Spinal cord (tissue), 10 donors: Measurements from ENCODE around the gene GTF2F2. TPM values are rescaled to one million over a fixed set of nuclear protein-coding genes. Genes with fewer than 3 reads are reported as not detected.
"Not testable (repeated sequence)": the region's sequence is repeated elsewhere in the genome, so short reads cannot be mapped to it uniquely, and the experiment has no call there.

Experiments
- DNase-seq, 6 donors: peaks; one replicate each; pipeline versions ENCODE4 v3.0.0 to v3.0.0-alpha.2; 2013 to 2015; ENCODE audit warnings: low spot score in 6 of 6, low read depth in 4 of 6
- H3K27ac ChIP-seq: one replicate; pipeline ENCODE4 v1.5.1; 2013; ENCODE audit warnings: low read depth, low read length, control low read depth
- H3K27me3 ChIP-seq: one replicate; pipeline ENCODE4 v1.6.1; 2013; ENCODE audit warnings: low read length; ENCODE audit not compliant: control insufficient read depth, insufficient read depth
- H3K36me3 ChIP-seq: one replicate; pipeline ENCODE4 v1.6.1; 2013; ENCODE audit warnings: low read length; ENCODE audit not compliant: control insufficient read depth, insufficient read depth
- H3K4me1 ChIP-seq: one replicate; pipeline ENCODE4 v1.6.1; 2013; ENCODE audit warnings: low read length; ENCODE audit not compliant: control insufficient read depth, insufficient read depth
- H3K4me3 ChIP-seq: one replicate; pipeline ENCODE4 v1.5.1; 2013; ENCODE audit warnings: low read depth, low read length, control low read depth
- H3K9me3 ChIP-seq: one replicate; pipeline ENCODE4 v1.6.1; 2013; ENCODE audit warnings: low read length; ENCODE audit not compliant: control insufficient read depth, insufficient read depth
- WGBS: methylation state at CpG from one replicate; pipeline ENCODE4 v1.1.5; 2013; ENCODE audit warnings: missing lambda C conversion rate; ENCODE audit not compliant: insufficient coverage; 5-methylcytosine and 5-hydroxymethylcytosine counted together
- polyA plus RNA-seq, 2 donors: library from polyadenylated mRNA; unstranded; fragments of 120-200 nt; gene quantifications; one replicate each; pipeline ENCODE4 v1.2.1, GENCODE V29; 2013; ENCODE audit not compliant: insufficient read length in 2 of 2
- total RNA-seq, 2 donors: library from RNA; depleted of rRNA in 1 of 2; stranded (reverse); fragments of 120-200 nt in 1 of 2; fragments of >200 nt in 1 of 2; gene quantifications; one replicate each; pipeline versions ENCODE4 v1.2.3 to v1.2.4, GENCODE V29; 2013 to 2014
- donor health status: healthy.

The GTF2F2 gene
- total and polyA plus RNA-seq, 4 donors: 24.7 to 34.1 (median 28.7) TPM

DNA sequence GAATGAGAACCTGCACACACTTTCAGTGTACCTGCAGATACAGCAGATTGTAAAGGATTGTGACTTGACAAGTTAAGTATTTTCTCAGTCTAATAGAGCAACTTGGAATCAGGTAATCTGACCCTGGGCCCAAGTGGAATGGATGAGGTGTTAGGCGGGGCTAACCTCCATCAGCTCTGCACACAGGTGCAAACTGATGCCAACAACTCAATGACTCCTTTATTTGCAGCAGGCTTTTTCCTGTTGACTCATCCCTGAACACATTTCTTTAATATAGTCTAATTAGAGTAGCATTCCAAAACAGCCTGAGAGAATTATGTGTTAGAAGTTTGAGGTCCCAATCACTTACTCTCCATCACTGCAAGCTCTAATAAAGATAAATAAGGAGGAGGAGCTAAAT, 171.9 kb downstream of the GTF2F2 start:
- no CpG with 5 or more reads among the region's 1 CpG for WGBS
- no peak overlapping the region for H3K27ac ChIP-seq
- no peaks in the 10 kb centered on the region for H3K4me1 ChIP-seq
- no peak for DNase-seq
- H3K36me3 ChIP-seq: peaks cover 6% of the 10 kb centered on the region
- no peaks in the 10 kb centered on the region for H3K9me3 ChIP-seq
- H3K4me3 ChIP-seq: no peak overlapping the region
- H3K27me3 ChIP-seq: no peaks in the 10 kb centered on the region

DNA sequence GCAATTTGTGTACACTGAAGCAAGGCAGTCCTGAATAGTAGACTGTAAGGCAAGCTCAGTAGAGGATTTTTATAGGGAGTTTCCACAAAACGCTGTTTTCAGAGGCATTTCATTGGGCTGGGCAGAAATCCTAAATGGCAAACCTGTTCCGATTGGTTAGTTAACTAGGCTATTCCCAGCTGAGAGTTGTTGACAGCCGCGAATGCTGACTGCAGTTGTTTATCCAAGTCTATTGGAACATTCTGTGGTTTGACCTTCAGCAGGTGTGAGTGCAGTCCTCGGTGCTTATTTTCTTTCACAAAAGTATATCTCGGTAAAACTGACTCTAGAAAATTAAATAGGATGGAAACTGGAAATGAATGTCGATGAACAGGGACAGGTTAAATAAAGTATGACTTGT, 175.2 kb downstream of the GTF2F2 start:
- WGBS: 89% methylated on average over 7 of the region's 7 CpGs
- Histone ChIP-seq H3K27me3 (no peaks in the 10 kb centered on the region), H3K36me3 (no peaks in the 10 kb centered on the region), H3K4me3 (no peak overlapping the region), H3K9me3 (no peaks in the 10 kb centered on the region), H3K4me1 (no peaks in the 10 kb centered on the region), H3K27ac (no peak overlapping the region)
- DNase-seq: no peak

DNA sequence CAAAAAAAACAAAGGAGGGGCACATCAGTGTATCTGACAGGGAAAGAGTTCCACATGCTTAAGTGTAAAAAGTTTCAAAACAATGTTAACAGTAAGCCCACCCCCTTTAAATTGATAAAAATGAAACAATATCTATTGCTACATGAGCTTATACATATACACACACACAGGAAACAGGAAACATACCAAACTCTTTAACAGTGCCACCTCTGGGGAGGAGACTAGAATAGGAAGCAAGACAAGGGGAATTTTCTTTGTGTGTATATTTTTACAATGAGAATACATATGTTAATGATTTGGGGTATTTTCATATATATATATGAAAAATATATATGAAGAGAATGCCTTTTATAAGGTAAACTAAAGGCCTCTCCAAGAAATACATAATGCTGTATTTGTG, 175.9 kb downstream of the GTF2F2 start:
- Histone ChIP-seq H3K4me1 (no peaks in the 10 kb centered on the region), H3K36me3 (no peaks in the 10 kb centered on the region), H3K27ac (no peak overlapping the region), H3K4me3 (no peak overlapping the region), H3K9me3 (no peaks in the 10 kb centered on the region), H3K27me3 (no peaks in the 10 kb centered on the region)
- DNase-seq: no peak

DNA sequence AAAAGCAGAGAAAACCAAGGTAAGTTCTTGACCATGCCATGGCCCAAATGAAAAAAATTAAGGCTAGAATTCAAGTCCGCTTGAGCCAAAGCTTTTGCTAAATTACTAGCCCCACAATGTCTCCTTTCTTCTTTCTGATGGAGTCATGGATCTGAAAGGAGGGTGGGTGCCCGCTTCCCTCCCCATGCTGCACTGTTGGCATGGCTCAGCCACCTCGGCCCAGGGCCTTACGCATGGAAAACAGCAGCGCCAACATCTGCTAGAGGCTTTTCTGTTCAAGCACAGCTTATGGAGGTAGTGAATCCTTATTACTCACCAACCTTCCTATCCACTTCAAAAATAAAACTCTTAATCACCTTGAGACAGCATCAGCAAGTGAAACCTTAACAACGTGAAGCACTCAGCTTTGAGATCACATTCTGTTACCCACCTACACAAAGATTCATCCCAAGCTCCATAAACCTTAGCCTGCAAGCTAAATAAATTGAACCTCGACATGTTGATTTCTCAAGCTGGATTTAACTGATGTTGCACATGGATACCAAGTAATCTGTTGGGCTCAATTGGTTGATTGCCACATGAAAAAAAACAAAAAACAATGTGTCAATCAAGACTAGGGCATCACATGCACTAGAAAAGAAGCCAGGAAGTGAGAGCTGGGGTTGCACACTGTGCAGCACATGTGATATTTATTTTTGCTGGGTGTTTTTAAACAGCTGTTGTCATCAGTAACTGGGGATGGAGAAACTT, 177.3 kb downstream of the GTF2F2 start:
- DNase-seq: no peak
- Histone ChIP-seq H3K27me3 (no peaks in the 10 kb centered on the region), H3K9me3 (no peaks in the 10 kb centered on the region), H3K27ac (no peak overlapping the region), H3K36me3 (no peaks in the 10 kb centered on the region), H3K4me3 (no peak overlapping the region), H3K4me1 (no peaks in the 10 kb centered on the region)
- 73% methylated on average over 5 of the region's 7 CpGs for WGBS

DNA sequence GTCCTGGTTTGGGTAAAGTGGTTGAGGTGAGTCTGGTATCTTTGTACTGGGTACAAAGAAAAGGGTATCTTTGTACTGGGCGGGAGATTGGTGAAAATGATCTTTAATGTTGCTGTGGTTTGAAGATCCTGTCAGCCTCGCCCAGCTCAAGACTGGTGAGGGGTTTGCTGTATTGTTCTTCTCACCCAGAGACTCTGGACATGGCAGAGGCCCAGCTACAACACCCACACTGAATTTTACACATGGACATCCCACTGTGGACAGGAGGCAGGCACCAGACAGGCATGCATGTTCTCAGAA, 177.8 kb downstream of the GTF2F2 start:
- no peak overlapping the region for H3K27ac ChIP-seq
- WGBS: no CpG with 5 or more reads among the region's 2 CpGs
- no peaks in the 10 kb centered on the region for H3K9me3 ChIP-seq
- H3K4me3 ChIP-seq: no peak overlapping the region
- no peak for DNase-seq
- no peaks in the 10 kb centered on the region for H3K36me3 ChIP-seq
- H3K4me1 ChIP-seq: no peaks in the 10 kb centered on the region
- H3K27me3 ChIP-seq: no peaks in the 10 kb centered on the region

DNA sequence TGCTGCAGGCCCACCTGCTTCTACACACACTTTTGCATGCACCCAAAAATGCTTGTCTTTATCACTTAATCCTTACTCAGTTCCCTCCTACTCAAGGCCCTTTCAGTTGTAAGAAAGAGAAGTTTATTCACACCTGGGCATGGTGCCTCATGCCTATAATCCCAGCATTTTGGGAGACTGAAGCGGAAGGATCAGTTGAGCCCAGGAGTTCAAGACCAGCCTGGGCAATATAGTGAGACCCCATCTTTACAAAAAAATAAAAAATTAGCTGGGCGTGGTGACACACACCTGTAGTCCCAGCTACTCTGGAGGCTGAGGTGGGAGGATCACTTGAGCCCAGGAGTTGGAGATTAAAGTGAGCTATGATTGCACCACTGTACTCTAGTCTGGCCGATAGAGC, 178.2 kb downstream of the GTF2F2 start:
- not testable (repeated sequence) for H3K9me3 ChIP-seq, H3K27ac ChIP-seq, H3K36me3 ChIP-seq, DNase-seq, H3K4me1 ChIP-seq, H3K4me3 ChIP-seq, H3K27me3 ChIP-seq
- 92% methylated on average over 2 of the region's 3 CpGs for WGBS

DNA sequence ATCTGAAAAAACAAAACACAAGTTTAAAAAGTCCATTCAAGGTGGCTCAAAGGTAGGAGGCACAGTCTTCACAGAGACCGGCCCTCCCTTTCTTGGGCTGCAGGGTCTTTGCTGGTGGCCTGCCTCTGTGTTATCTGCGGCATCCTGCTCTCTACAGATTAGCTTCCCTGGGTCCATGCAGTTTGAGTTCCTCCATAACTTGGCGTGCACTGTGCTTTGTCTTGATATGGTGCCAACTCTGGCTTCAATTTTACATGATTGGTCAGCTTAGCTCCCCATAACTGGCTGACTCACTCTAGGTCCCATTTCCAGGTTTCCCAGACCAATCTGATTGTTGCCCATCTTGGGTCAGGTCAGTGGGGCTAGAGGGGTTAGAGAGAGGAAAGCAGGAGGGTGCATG, 178.9 kb downstream of the GTF2F2 start:
- Histone ChIP-seq H3K9me3 (no peaks in the 10 kb centered on the region), H3K27ac (no peak overlapping the region), H3K27me3 (no peaks in the 10 kb centered on the region), H3K36me3 (no peaks in the 10 kb centered on the region), H3K4me3 (no peak overlapping the region), H3K4me1 (no peaks in the 10 kb centered on the region)
- WGBS: 84% methylated on average over 3 of the region's 3 CpGs
- no peak for DNase-seq

DNA sequence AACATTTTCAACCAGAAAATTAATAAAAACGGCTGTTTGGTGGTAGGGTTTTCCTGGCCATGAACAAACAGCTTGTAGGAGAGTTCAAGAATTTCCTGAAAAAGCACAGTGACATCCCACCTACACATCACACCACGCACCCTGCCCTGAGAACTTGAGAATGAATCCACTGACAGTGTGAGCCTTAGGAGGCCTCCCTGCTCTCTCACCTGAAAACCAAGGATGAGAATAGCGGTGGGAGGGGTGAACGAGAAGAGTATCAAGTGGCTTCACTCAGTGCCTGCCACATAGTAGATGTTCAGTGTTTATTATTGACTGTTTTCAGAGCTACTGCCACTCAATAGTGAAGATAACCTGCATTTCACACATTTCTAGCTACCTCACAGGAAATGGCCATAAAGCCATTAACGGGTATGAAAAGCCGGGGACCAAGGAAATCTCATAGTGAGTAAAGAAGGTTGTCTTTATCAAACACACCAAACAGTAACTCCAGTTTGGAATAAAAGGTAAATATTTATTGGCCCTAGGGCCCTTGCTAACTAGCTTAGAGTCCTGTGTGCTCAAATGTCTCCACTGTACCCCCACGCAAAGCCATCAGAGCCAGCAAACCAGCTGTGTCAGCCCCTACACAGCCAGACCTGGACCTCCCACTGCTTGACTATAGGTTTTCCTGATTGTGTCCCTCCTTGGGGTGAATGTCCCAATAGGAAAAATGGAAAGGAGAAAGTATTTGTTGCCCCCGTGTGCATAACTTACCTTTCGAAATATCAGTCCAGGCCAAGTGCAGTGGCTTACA, 180.1 kb downstream of the GTF2F2 start:
- Histone ChIP-seq H3K27ac (no peak overlapping the region), H3K9me3 (no peaks in the 10 kb centered on the region), H3K4me1 (no peaks in the 10 kb centered on the region), H3K36me3 (no peaks in the 10 kb centered on the region), H3K27me3 (no peaks in the 10 kb centered on the region), H3K4me3 (no peak overlapping the region)
- no peak for DNase-seq
- WGBS: 89% methylated on average over 3 of the region's 9 CpGs

DNA sequence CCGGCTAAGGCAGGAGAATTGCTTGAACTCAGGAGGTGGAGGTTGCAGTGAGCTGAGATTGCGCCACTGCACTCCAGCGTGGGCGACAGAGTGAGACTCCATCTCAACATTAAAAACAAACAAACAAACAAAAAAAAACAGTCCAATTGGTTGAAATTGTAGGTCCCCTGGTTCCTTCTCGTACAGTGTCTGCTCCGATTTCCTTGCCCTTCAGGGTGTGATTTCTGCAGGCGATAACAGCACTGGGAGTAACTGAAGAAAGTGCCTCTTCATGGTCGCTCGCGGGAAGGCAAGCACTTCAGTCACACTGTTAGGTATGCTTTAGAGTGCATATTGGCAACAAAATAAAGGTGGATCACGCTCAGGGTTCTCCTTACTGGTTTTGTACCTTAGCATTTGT, 181.0 kb downstream of the GTF2F2 start:
- no peak overlapping the region for H3K27ac ChIP-seq
- DNase-seq: peak in 1 of 6 donors; percentile 30
- no peaks in the 10 kb centered on the region for H3K9me3 ChIP-seq
- no peaks in the 10 kb centered on the region for H3K27me3 ChIP-seq
- no peaks in the 10 kb centered on the region for H3K36me3 ChIP-seq
- 69% methylated on average over 7 of the region's 11 CpGs for WGBS
- no peaks in the 10 kb centered on the region for H3K4me1 ChIP-seq
- no peak overlapping the region for H3K4me3 ChIP-seq

DNA sequence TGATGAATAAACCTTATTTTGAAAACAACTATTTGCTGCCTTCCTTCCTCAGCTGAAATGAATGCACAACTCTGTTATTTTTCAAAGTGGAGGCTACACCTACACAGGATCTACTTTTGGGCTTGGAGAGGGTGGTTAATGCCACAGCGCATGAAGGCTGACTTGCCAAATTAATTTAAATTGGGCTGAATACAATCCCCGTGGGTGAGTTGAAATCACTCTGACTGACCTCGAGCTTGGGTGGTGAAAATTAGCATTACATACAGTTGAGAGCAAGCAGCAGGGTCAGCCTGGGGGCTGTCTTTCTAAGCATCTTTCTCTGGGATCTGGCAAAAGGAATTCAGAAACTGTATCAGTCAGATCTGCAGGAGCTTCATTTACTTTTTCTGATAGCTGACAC, 182.2 kb downstream of the GTF2F2 start:
- Histone ChIP-seq H3K36me3 (no peaks in the 10 kb centered on the region), H3K27me3 (no peaks in the 10 kb centered on the region), H3K4me3 (no peak overlapping the region), H3K9me3 (no peaks in the 10 kb centered on the region), H3K4me1 (no peaks in the 10 kb centered on the region), H3K27ac (no peak overlapping the region)
- WGBS: 49% methylated on average over 3 of the region's 3 CpGs
- no peak for DNase-seq
